GM10248 (cell line): ENCODE data around the gene CACNG4.

ENCODE experiments used
- CTCF ChIA-PET: fragments of 300-600 bp; sonication (Branson Sonifier 250); formaldehyde crosslinking; extraction: SDS; loops from one replicate; lab custom pipeline; 2021; ENCODE audit warnings: antibody characterized with exemption; lab: Yijun Ruan, JAX
- POLR2A ChIA-PET: fragments of 350-650 bp; sonication (Branson Sonifier 250); formaldehyde crosslinking; extraction: SDS; loops from one replicate; lab custom pipeline; 2020; ENCODE audit warnings: antibody characterized with exemption; lab: Yijun Ruan, JAX
- DNase-seq: peaks from one replicate; pipeline ENCODE4 v3.0.0; 2012; ENCODE audit errors: extremely low spot score
- CTCF ChIP-seq: IDR thresholded peaks from 2 replicates; pipeline ENCODE4 v1.5.1; 2012; ENCODE audit warnings: mild to moderate bottlenecking, low read depth; ENCODE audit errors: extremely low read depth, missing control alignments, control extremely low read depth

CACNG4 gene

DNA sequence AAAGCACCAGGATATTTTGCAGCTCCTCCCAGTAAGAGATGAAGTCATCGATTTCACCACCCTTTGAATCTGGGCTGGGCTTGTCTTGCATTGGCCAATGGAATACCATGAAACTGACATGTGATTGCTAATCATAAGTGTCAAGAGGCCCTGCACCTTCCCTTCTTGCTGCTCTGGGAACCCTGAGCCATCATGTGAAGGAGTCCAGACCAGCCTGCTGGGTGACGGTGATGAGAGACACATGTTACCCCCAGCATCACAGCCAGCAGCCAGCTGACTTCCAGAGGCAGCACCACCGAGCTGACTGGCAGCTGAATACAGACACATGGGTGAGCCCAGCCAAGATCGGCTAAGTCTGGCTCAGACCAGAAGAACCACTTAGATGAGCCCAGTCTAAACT lies 43.6 kb upstream of the CACNG4 start:
- no peak for DNase-seq
- CTCF ChIA-PET: interaction anchor here (0.9 to 1.5 kb wide), 2 partner anchors 13 to 15 kb away, joined by 3 to 4 read pairs; no protein-coding TSS in a partner anchor
- no peak for TF ChIP-seq CTCF
- POLR2A ChIA-PET: no interaction called here

DNA sequence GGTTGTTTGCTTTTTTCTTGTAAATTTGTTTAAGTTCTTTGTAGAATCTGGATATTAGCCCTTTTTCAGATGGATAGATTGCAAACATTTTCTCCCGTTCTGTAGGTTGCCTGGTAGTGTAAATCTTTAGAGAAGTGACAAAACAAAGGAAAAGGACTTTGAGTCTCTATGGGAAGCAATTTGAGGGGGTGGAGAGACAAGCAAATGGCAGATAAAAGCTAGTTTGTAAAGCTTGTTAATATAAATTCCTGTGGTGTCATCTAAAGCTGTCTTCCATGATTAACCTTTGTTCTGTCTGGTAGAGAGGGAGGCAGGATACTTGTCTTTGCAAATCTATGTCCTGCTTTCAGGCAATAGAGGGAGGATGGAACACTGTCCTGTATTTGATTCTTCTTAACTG lies 40.6 kb upstream of the CACNG4 start:
- ChIA-PET CTCF (interaction anchor here (2.2 kb wide), 1 partner anchor 21 kb away, joined by 5 read pairs; no protein-coding TSS in a partner anchor), POLR2A (no interaction called here)
- no peak for DNase-seq
- no peak for TF ChIP-seq CTCF

DNA sequence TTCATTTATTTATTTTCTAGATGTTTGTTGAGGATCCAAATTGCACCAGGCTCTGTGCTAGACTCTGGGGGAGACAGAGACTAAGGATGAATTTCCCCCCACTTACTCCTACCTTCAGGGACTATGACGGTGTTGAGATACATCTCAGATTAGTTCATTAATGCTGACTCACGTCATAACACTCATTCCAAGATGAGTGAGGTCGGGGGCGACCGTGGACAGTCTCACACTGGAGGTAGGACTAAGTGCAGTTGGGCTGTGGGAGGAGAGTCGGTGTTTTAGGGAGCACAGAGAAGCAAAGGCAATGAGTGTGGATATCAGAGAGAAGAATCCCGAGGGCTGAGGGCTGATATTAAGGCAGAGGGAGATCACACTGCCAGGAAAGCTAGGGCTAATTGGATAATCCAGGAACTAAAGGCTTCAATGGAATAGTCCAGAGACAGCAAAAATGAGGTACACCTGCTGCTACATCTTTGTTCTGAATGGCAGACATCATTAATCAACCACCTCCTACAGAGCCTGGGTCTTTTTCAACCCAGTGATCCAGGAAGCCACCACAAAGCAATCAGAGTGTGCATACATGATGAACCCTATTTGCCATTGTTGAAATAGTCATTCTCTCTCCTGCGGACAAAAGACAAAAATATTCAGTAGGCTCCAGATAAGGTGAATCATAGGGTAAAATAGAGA lies 38.6 kb upstream of the CACNG4 start:
- DNase-seq: no peak
- CTCF ChIA-PET: interaction anchor here (2.2 kb wide), 1 partner anchor 19 kb away, joined by 5 read pairs; no protein-coding TSS in a partner anchor
- POLR2A ChIA-PET: no interaction called here
- TF ChIP-seq CTCF: no peak

DNA sequence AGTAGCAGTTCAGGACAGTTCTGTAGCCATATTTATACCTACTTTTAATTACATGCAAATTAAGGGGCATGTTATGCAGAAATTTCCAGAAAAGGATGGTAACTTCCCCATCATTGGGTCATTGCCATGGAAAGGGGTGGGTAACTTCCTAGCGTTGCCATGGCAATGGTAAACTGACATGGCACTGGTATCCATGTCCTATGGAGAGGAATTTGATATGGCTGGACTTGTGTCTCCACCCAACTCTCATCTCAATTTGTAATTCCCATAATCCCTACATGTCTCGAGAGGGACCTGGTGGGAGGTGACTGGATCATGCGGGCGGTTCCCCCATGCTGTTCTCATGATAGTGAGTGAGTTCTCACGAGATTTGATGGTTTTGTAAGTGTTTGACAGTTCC lies 35.6 kb upstream of the CACNG4 start:
- CTCF ChIA-PET: no interaction called here
- DNase-seq: no peak
- TF ChIP-seq CTCF: no peak
- POLR2A ChIA-PET: no interaction called here

GRCh38 chr17:66929591-66929990 lies 34.9 kb upstream of the CACNG4 start:
- ChIA-PET CTCF (interaction anchor here (1.9 kb wide), 1 partner anchor 16 kb away, joined by 4 read pairs; no protein-coding TSS in a partner anchor), POLR2A (no interaction called here)
- DNase-seq: no peak
- no peak for TF ChIP-seq CTCF

- ChIA-PET POLR2A (no interaction called here), CTCF (interaction anchor here (1.0 to 1.9 kb wide), 2 partner anchors 17 to 71 kb away, joined by 3 to 4 read pairs; no protein-coding TSS in a partner anchor)
- DNase-seq: no peak
- no peak for TF ChIP-seq CTCF
Observed at GRCh38 chr17:66930933-66931332, 33.6 kb upstream of the CACNG4 start.
